Measurements from ENCODE around the gene RCL1.
"Not testable (repeated sequence)": the region's sequence is repeated elsewhere in the genome, so short reads cannot be mapped to it uniquely, and the experiment has no call there.

RCL1 gene

GRCh38 chr9:4890242-4890641, 97.5 kb downstream of the RCL1 start:
- no peak for DNase-seq

DNA sequence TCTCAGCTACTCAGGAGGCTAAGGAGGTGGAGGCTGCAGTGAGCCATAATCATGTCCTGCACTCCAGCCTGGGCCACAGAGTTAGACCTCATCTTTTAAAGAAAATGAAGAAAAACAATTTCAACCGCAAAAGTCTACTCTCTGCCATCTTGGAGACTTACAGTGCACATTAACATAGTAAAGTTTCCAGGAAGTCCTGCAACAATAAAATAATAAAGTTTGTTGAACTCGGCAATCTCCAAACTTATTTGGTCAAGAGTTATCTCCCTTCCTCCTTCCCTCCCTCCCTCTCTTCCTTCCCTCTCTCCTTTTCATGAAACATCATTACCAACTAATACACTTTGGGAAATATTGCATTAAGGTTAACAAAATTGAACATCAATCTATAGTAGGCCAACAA, 98.2 kb downstream of the RCL1 start:
- DNase-seq, result no peak

DNA sequence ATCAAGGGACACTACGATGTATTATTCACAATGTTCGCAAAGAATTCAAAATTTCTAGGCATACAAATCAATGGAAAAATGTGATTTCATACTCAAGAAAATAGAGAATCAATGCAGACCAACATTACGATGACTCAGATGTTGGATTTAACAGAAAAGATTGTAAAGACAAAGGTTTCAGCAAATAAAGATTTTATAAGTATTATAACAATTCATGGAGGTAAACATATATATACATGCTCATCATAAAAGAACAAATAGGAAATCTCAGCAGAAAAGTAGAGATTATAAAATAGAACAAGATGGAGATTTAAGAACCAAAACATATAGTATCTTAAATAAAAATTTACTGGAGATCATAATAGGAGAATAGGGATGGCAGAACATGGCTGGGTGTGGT, 98.9 kb downstream of the RCL1 start:
- DNase-seq, result no peak

GRCh38 chr9:4892501-4893194, 99.9 kb downstream of the RCL1 start:
- DNase-seq, result no peak

DNA sequence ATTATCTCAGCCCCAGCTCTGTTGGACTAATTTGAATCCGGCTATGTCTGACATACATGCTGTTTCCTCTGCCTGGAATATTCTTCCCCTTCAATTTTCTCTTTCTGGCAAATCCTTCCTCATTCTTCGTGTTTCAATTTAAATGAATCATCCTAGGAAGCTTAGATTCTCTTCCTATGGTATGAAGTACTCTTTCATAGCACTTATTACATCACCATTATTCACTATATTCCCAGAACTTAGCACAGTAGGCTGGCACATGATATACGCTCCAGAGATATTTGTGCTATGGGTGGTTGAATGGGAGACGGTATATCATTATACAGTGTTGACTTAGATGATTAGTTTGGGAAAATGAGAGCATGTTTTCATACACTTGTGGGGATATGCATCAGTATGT, 101.3 kb downstream of the RCL1 start:
- DNase-seq, result no peak

GRCh38 chr9:4899853-4900252, 107.1 kb downstream of the RCL1 start:
- not testable (repeated sequence) for DNase-seq

- DNase-seq, result peak; percentile 25 to 33
Observed at GRCh38 chr9:4901401-4902134, 108.8 kb downstream of the RCL1 start.

- DNase-seq, result no peak
Observed at GRCh38 chr9:4902135-4902475, 109.4 kb downstream of the RCL1 start.

DNA sequence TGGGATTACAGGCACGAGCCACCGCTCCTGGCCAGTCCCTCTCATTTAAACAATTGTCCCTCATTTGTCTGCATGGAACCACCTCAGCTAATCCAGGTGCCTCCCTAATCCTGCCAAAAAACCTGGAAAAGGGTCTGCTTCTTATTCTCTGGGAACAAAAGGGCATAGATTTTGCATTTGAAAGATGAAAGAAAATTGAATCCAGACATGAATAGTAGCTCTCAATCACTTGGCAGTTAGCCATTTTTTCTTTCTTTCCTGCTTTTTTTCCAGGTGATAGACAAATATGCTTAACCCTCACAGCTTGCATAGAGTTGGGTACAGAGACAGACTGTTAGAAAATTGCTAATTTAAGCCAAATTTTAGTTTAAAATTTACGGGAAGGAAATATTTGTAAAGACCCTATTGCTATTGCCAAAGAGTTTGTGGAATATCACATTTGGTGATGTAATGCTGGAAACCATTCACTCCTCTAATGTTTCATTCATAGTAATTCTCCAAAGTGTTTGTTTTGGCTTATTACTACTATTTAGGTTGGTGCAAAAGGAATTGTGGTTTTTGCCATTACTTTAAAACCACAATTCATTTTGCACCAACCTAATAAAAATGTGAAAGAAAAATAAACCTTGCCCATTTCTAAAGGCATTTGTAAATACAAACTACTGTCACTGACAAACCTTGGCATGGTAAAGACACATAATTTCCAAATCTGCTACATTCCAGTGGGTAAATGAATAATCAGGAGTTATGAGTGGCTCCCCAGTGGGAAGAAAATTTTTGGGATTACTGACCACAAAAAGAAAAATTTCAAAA, 111.8 kb downstream of the RCL1 start:
- no peak for DNase-seq

DNA sequence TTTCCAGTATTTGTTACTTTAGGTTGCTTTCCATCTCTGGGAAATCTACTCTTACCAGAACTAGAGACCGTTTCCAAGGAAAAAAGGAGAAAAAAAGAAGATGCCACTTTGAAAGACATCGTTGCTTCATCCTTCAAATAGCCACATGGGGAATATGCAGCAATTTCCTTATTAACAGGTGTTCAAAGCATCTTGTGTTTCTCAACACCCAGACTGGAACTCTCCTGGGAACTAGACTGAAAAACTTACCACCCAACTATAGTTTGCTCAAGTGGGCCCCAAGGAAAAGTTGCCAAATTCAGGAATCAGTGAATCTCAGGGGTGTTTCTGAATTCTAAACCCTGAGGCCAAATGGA, 112.4 kb downstream of the RCL1 start:
- no peak for DNase-seq
